ENCODE data around the gene ATP6V0E2.
A peak's percentile ranks its signal among the peaks of the same experiment; 100 is the strongest.

ATP6V0E2 gene

GRCh38 chr7:149839933-149840332 lies 33.8 kb upstream of the ATP6V0E2 start:
- H3K36me3 ChIP-seq (ENCODE audit: control insufficient read depth in 5 of 5, insufficient read depth in 5 of 5, low read length in 5 of 5), result peaks cover 0 to 4% (median 0%) of the 10 kb centered on the region in 5 donors
- H3K27me3 ChIP-seq (ENCODE audit: control insufficient read depth in 5 of 5, insufficient read depth in 4 of 5, low read length in 5 of 5), result no peaks in the 10 kb centered on the region
- H3K4me1 ChIP-seq (ENCODE audit: control insufficient read depth in 5 of 5, insufficient read depth in 5 of 5, low read length in 5 of 5), result peaks cover 6 to 17% (median 14%) of the 10 kb centered on the region in 5 donors
- H3K9ac ChIP-seq (ENCODE audit: low read length in 5 of 5), result no peak overlapping the region
- no peak overlapping the region for H3K4me3 ChIP-seq (ENCODE audit: low read depth in 1 of 5, low read length in 5 of 5)
- no peak overlapping the region for H3K27ac ChIP-seq (ENCODE audit: low read depth, low read length)
- no peaks in the 10 kb centered on the region for H3K9me3 ChIP-seq (ENCODE audit: control insufficient read depth in 5 of 5, low read length in 5 of 5)

DNA sequence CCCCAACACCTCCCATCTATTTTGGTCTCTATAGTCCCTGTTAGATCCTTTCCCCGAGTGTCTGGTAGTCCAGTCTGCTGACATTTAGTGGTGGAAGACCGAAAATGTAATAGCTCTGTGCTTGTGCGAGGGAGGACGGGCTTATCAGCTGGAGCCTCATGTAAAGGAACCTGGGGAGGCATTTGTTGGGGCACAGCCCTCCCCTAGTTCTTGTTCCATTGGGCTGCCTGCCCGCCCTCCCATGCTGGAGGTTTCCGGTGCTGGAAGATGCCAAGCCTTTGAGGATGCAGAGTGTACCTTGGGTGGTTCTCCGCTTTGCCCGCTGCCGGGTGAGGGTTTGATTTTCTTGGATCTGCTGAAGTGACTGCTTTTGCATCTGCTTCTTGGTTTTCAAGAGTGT lies 30.2 kb upstream of the ATP6V0E2 start:
- no peak overlapping the region for H3K4me3 ChIP-seq (ENCODE audit: low read depth in 1 of 5, low read length in 5 of 5)
- H3K27me3 ChIP-seq (ENCODE audit: control insufficient read depth in 5 of 5, insufficient read depth in 4 of 5, low read length in 5 of 5), result no peaks in the 10 kb centered on the region
- H3K36me3 ChIP-seq (ENCODE audit: control insufficient read depth in 5 of 5, insufficient read depth in 5 of 5, low read length in 5 of 5), result peaks cover 3 to 19% (median 14%) of the 10 kb centered on the region in 5 donors
- H3K4me1 ChIP-seq (ENCODE audit: control insufficient read depth in 5 of 5, insufficient read depth in 5 of 5, low read length in 5 of 5), result peaks cover 6 to 26% (median 22%) of the 10 kb centered on the region in 5 donors
- no peak overlapping the region for H3K9ac ChIP-seq (ENCODE audit: low read length in 5 of 5)
- no peak overlapping the region for H3K27ac ChIP-seq (ENCODE audit: low read depth, low read length)
- H3K9me3 ChIP-seq (ENCODE audit: control insufficient read depth in 5 of 5, low read length in 5 of 5), result no peaks in the 10 kb centered on the region

DNA sequence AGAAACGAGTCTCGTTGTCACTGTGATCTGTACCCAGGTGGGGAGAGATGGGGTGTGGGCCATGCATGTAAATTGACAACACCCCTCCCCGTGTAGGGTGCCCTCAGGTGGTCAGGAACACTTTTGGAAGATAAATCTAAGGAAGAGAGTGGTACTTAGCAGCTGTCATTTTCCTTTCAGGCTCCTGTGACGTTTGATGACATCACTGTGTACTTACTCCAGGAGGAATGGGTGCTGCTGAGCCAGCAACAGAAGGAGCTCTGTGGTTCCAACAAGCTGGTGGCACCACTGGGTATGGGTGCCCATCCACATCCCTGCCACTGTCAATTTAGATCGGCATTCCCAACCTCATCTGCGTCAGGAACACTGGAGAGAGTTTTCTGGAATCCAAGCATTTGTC lies 29.3 kb upstream of the ATP6V0E2 start:
- Histone ChIP-seq H3K36me3 (ENCODE audit: control insufficient read depth in 5 of 5, insufficient read depth in 5 of 5, low read length in 5 of 5) (peaks cover 3 to 22% (median 19%) of the 10 kb centered on the region in 5 donors), H3K4me1 (ENCODE audit: control insufficient read depth in 5 of 5, insufficient read depth in 5 of 5, low read length in 5 of 5) (peaks cover 2 to 17% (median 14%) of the 10 kb centered on the region in 5 donors), H3K9me3 (ENCODE audit: control insufficient read depth in 5 of 5, low read length in 5 of 5) (no peaks in the 10 kb centered on the region), H3K27me3 (ENCODE audit: control insufficient read depth in 5 of 5, insufficient read depth in 4 of 5, low read length in 5 of 5) (no peaks in the 10 kb centered on the region), H3K4me3 (ENCODE audit: low read depth in 1 of 5, low read length in 5 of 5) (no peak overlapping the region), H3K27ac (ENCODE audit: low read depth, low read length) (no peak overlapping the region), H3K9ac (ENCODE audit: low read length in 5 of 5) (no peak overlapping the region)

DNA sequence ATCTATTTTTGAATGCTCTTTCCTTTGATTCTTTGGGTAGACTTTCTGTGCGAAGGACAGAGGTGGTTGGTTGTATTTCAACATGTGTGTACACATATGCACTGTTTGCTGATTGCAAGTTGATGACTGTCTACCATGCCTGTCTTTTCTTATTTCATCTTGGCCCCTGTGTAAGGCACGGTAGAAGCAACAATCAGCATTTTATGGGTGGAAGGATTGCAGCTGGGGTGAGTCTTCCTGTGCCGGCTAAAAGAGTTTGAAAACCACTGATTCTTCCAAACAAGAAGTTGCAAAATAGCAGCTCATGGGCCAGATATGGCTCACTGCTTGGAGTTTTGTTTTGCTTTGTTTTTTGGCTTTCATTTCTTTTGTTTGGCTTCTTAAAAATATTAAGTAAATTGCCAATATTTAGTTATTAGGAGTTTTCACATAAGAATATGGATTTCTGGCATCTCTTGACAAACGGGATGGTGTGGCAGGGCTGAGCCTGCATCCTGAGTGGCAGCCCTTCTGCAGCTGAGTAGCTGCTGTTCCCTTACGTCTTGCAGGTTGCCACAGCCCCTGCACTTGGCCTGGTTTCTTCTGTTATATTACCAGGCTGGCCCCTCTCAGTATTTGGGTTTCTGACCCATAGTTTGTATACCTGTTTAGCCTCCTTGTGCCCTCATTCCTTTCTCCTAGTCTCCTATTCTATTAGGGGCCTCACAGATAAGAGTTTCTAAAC lies 28.4 kb upstream of the ATP6V0E2 start:
- Histone ChIP-seq H3K27me3 (ENCODE audit: control insufficient read depth in 5 of 5, insufficient read depth in 4 of 5, low read length in 5 of 5) (no peaks in the 10 kb centered on the region), H3K27ac (ENCODE audit: low read depth, low read length) (no peak overlapping the region), H3K4me3 (ENCODE audit: low read depth in 1 of 5, low read length in 5 of 5) (no peak overlapping the region), H3K4me1 (ENCODE audit: control insufficient read depth in 5 of 5, insufficient read depth in 5 of 5, low read length in 5 of 5) (peaks cover 2 to 14% (median 12%) of the 10 kb centered on the region in 5 donors), H3K9ac (ENCODE audit: low read length in 5 of 5) (peak overlapping the region in 1 of 5 donors; percentile 27), H3K36me3 (ENCODE audit: control insufficient read depth in 5 of 5, insufficient read depth in 5 of 5, low read length in 5 of 5) (peaks cover 3 to 32% (median 23%) of the 10 kb centered on the region in 5 donors), H3K9me3 (ENCODE audit: control insufficient read depth in 5 of 5, low read length in 5 of 5) (no peaks in the 10 kb centered on the region)

GRCh38 chr7:149846021-149846420 lies 27.7 kb upstream of the ATP6V0E2 start:
- no peaks in the 10 kb centered on the region for H3K9me3 ChIP-seq (ENCODE audit: control insufficient read depth in 5 of 5, low read length in 5 of 5)
- no peak overlapping the region for H3K27ac ChIP-seq (ENCODE audit: low read depth, low read length)
- no peak overlapping the region for H3K9ac ChIP-seq (ENCODE audit: low read length in 5 of 5)
- peaks cover 2 to 14% (median 12%) of the 10 kb centered on the region in 5 donors for H3K4me1 ChIP-seq (ENCODE audit: control insufficient read depth in 5 of 5, insufficient read depth in 5 of 5, low read length in 5 of 5)
- no peaks in the 10 kb centered on the region for H3K27me3 ChIP-seq (ENCODE audit: control insufficient read depth in 5 of 5, insufficient read depth in 4 of 5, low read length in 5 of 5)
- no peak overlapping the region for H3K4me3 ChIP-seq (ENCODE audit: low read depth in 1 of 5, low read length in 5 of 5)
- H3K36me3 ChIP-seq (ENCODE audit: control insufficient read depth in 5 of 5, insufficient read depth in 5 of 5, low read length in 5 of 5), result peaks cover 3 to 33% (median 23%) of the 10 kb centered on the region in 5 donors

DNA sequence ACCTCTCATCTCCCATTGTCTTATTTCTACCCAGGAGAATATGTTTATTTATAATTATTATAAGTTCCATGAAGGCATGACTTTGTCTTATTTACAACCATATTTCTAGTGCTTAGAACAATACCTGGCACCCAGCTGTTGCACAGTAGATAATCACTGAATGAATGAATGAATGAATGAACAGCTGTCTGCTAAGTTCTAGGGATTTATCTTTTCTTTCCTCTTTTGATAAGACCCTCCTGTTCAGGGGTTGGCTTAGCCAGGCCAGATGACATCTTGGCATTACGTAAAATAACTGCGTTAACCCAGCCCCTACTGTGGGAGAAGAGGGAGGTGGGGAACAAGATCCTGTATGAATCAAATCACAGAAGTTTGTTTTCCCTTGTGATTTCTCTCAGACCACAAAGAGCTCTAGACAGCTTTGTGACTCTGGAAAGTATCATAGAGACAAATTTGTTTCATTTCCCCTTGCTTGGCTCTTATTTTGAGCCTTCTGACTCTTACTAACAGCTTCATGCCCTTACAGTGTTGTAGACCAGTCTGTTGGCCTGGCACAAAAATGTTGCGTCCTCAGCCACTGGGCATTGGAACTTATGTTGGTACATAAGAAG lies 27.2 kb upstream of the ATP6V0E2 start:
- no peak overlapping the region for H3K9ac ChIP-seq (ENCODE audit: low read length in 5 of 5)
- H3K36me3 ChIP-seq (ENCODE audit: control insufficient read depth in 5 of 5, insufficient read depth in 5 of 5, low read length in 5 of 5), result peaks cover 3 to 33% (median 23%) of the 10 kb centered on the region in 5 donors
- H3K4me3 ChIP-seq (ENCODE audit: low read depth in 1 of 5, low read length in 5 of 5), result no peak overlapping the region

DNA sequence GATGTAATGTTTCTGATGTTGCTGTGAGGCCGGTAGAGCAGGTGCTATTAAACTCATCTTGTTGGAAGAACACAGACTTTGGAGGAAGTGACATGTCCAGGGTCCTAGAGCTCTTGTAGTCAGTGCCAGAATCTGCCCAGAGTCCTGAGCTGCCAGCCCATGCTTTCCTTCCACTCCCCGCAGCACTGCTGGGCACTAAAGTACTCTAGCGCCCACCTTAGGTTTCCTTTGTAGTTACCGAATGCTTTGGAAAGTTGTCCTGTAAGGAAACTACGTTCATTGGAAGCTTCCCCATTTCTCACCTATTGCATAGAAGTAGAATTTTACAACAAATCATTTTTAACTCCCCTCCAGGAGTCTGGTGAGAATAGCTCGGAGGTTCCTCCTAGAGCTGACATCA lies 24.6 kb upstream of the ATP6V0E2 start:
- Histone ChIP-seq H3K9ac (ENCODE audit: low read length in 5 of 5) (no peak overlapping the region), H3K27me3 (ENCODE audit: control insufficient read depth in 5 of 5, insufficient read depth in 4 of 5, low read length in 5 of 5) (no peaks in the 10 kb centered on the region), H3K36me3 (ENCODE audit: control insufficient read depth in 5 of 5, insufficient read depth in 5 of 5, low read length in 5 of 5) (peaks cover 3 to 43% (median 31%) of the 10 kb centered on the region in 5 donors), H3K4me3 (ENCODE audit: low read depth in 1 of 5, low read length in 5 of 5) (no peak overlapping the region), H3K9me3 (ENCODE audit: control insufficient read depth in 5 of 5, low read length in 5 of 5) (no peaks in the 10 kb centered on the region), H3K4me1 (ENCODE audit: control insufficient read depth in 5 of 5, insufficient read depth in 5 of 5, low read length in 5 of 5) (peaks cover 2 to 14% (median 12%) of the 10 kb centered on the region in 5 donors), H3K27ac (ENCODE audit: low read depth, low read length) (no peak overlapping the region)

More for the DNA sequence above, 27.2 kb upstream of the ATP6V0E2 start:
- H3K4me1 ChIP-seq (ENCODE audit: control insufficient read depth in 5 of 5, insufficient read depth in 5 of 5, low read length in 5 of 5), result peaks cover 2 to 14% (median 12%) of the 10 kb centered on the region in 5 donors
- no peaks in the 10 kb centered on the region for H3K9me3 ChIP-seq (ENCODE audit: control insufficient read depth in 5 of 5, low read length in 5 of 5)
- no peak overlapping the region for H3K27ac ChIP-seq (ENCODE audit: low read depth, low read length)
- H3K27me3 ChIP-seq (ENCODE audit: control insufficient read depth in 5 of 5, insufficient read depth in 4 of 5, low read length in 5 of 5), result no peaks in the 10 kb centered on the region

DNA sequence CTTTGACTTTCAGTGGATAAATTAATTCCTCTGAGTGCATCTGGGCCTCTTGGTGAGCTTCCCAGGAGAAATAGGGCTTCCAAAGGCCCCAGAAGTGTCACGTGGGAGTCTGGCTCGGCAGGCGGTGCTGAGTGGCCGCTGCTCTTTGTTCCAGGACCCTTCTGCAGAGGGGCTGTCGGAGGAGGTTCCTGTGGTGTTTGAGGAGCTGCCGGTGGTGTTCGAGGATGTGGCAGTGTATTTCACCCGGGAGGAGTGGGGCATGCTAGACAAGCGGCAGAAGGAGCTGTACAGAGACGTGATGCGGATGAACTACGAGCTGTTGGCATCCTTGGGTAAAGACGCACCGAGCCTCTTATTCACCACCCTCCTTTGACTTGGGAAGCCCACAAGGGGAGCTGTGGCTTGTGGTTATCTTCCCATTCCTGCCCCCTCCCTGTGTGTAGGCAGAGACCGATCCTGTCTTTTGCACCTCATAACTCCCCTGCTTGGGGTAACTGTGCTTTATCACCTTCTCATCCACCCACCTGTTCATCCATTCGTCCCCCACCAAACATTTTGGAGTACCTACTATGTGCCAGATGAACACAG lies 23.7 kb upstream of the ATP6V0E2 start:
- no peak overlapping the region for H3K27ac ChIP-seq (ENCODE audit: low read depth, low read length)
- H3K9ac ChIP-seq (ENCODE audit: low read length in 5 of 5), result no peak overlapping the region
- no peaks in the 10 kb centered on the region for H3K9me3 ChIP-seq (ENCODE audit: control insufficient read depth in 5 of 5, low read length in 5 of 5)
- no peaks in the 10 kb centered on the region for H3K27me3 ChIP-seq (ENCODE audit: control insufficient read depth in 5 of 5, insufficient read depth in 4 of 5, low read length in 5 of 5)
- no peak overlapping the region for H3K4me3 ChIP-seq (ENCODE audit: low read depth in 1 of 5, low read length in 5 of 5)
- H3K36me3 ChIP-seq (ENCODE audit: control insufficient read depth in 5 of 5, insufficient read depth in 5 of 5, low read length in 5 of 5), result peaks cover 3 to 43% (median 28%) of the 10 kb centered on the region in 5 donors
- peaks cover 2 to 19% (median 15%) of the 10 kb centered on the region in 5 donors for H3K4me1 ChIP-seq (ENCODE audit: control insufficient read depth in 5 of 5, insufficient read depth in 5 of 5, low read length in 5 of 5)

DNA sequence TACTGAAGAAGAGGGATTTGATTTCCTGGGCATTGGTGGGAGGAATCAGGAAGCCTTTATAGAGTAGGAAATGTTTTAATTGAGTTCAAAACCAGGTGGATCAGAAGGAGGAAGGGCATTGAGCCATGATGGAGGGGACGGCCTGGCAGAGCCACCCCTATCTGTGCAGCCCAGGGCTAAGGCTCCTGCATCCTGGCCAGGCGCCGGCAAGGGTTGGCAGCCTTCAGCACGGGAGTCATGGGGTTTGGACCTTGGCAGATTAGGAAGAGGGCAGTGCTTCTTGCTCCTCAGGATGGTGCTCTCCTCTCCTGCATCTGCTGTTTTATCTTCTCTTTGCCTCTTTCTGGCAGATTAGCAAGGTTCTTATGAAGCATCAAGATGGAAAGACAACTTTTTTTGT lies 23.1 kb upstream of the ATP6V0E2 start:
- Histone ChIP-seq H3K36me3 (ENCODE audit: control insufficient read depth in 5 of 5, insufficient read depth in 5 of 5, low read length in 5 of 5) (peaks cover 3 to 41% (median 26%) of the 10 kb centered on the region in 5 donors), H3K9me3 (ENCODE audit: control insufficient read depth in 5 of 5, low read length in 5 of 5) (no peaks in the 10 kb centered on the region), H3K27ac (ENCODE audit: low read depth, low read length) (no peak overlapping the region), H3K4me1 (ENCODE audit: control insufficient read depth in 5 of 5, insufficient read depth in 5 of 5, low read length in 5 of 5) (peaks cover under 1 to 14% (median 9%) of the 10 kb centered on the region in 5 donors), H3K27me3 (ENCODE audit: control insufficient read depth in 5 of 5, insufficient read depth in 4 of 5, low read length in 5 of 5) (no peaks in the 10 kb centered on the region), H3K4me3 (ENCODE audit: low read depth in 1 of 5, low read length in 5 of 5) (no peak overlapping the region), H3K9ac (ENCODE audit: low read length in 5 of 5) (no peak overlapping the region)

- Histone ChIP-seq H3K27me3 (ENCODE audit: control insufficient read depth in 5 of 5, insufficient read depth in 4 of 5, low read length in 5 of 5) (no peaks in the 10 kb centered on the region), H3K36me3 (ENCODE audit: control insufficient read depth in 5 of 5, insufficient read depth in 5 of 5, low read length in 5 of 5) (peaks cover 3 to 37% (median 24%) of the 10 kb centered on the region in 5 donors), H3K4me3 (ENCODE audit: low read depth in 1 of 5, low read length in 5 of 5) (no peak overlapping the region), H3K9me3 (ENCODE audit: control insufficient read depth in 5 of 5, low read length in 5 of 5) (no peaks in the 10 kb centered on the region), H3K4me1 (ENCODE audit: control insufficient read depth in 5 of 5, insufficient read depth in 5 of 5, low read length in 5 of 5) (peaks cover 0 to 11% (median 7%) of the 10 kb centered on the region in 5 donors), H3K27ac (ENCODE audit: low read depth, low read length) (no peak overlapping the region), H3K9ac (ENCODE audit: low read length in 5 of 5) (no peak overlapping the region)
Measured at GRCh38 chr7:149851449-149851848, 22.3 kb upstream of the ATP6V0E2 start.

Measured in subcutaneous abdominal adipose tissue (tissue), 5 donors.